Ramos (cell line): ENCODE data around the gene UBXN10.

Experiments used
- in situ Hi-C: fragments of 300-500 bp; cut with MboI; formaldehyde crosslinking; loops from one replicate; pipeline ENCODE4 v1.14.3; 2022; ENCODE audit warnings: low sequenced_read_pairs; ENCODE audit not compliant: unreplicated experiment

The UBXN10 gene

DNA sequence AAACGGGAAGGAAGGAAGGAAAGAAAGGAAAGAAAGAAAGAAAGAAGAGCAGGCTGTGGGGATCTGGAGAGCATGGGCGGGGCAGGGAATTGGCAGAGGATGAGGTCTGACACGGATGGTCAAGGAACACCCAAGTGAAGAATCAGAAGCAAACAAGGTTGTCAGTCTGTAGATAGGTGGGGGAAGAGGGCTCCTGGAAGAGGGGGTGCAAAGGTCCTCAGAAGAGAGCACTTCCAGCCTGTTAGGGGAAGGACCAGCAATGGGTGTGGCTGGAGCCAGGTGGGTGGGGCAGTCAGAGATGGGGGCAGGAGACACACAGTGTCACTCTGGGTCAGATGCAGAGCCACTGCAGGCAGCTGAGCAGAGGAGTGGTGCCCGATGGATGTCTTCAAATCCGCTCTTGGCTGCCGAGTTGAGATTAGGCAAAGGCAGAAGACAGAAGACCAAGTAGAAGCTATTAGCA lies 11.5 kb downstream of the UBXN10 start:
- in situ Hi-C loops: no loop called here

DNA sequence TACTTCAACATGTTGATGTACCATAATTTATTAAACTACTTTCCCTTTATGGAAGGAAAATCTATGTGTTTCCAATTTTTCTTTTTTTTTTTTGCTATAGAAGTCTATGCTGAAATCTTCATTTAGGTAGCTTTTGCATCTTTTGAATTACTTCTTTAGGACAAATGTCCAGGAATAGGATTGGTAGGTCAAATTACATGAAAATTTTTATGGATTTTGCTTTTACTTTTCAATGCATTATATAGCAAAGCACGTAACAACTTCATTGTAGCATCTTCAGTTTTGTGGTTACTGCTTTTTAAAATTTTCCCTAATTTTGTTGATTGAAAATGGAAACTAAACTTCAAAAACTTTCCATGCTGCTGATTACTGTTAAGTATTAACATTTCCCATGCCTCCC lies 12.4 kb downstream of the UBXN10 start:
- in situ Hi-C loops: no loop called here

DNA sequence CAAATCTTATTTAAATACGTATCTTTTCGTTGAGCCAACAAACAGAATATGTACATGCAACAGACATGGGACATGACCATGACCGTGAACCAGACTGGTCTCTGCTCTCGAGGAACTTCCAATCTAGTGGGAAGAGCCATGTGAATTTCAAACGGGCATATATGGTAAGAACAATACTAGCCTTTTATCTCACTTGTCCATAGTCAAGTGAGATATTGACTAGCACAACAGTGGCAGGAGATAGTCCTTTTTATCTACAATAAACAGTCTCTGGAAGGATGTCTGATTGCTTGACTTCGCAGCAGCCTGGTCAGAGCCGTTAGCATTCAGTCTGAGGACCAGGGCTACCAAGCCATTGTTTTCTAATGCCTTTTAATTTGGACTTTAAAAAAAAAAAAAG lies 13.0 kb downstream of the UBXN10 start:
- in situ Hi-C loops: no loop called here

DNA sequence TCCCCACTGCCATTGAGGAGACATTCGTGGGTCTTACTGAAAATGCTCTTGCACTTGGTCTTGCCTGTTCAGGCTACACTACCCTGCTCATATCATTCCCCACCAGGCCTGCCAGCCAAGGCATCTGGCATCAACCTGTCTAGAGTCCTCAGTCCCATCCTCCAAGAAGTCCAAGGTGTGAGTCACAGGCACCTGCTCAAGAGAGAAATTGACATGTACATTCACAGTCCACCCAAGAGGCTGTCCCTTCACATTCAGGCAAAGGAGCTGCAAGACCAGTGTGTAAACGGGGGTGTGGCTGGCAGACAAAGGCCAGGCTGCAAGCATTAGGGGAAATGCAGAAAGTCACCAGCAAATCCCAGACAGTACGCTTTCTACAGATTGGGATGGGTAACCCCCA lies 13.5 kb downstream of the UBXN10 start:
- in situ Hi-C loops: no loop called here

DNA sequence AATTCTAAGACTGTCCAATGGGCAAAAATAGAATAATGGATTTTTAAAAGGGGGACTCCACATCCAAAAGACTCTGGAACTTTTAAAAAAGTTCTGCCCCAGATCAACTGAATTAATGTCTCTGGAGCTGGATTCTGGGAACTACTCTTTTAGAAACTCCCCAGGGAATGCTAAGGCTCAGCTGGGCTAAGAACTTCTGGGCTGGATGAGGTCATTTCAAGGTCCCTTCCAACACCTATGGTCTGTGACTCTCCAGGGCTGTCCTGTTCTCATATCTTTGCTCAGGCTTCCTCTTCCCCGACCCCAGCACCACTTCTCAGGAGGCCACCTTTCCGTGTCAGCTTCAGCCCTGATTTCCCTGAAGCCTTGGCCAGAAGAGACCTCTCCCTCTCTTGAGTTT lies 13.9 kb downstream of the UBXN10 start:
- in situ Hi-C loops: no loop called here

DNA sequence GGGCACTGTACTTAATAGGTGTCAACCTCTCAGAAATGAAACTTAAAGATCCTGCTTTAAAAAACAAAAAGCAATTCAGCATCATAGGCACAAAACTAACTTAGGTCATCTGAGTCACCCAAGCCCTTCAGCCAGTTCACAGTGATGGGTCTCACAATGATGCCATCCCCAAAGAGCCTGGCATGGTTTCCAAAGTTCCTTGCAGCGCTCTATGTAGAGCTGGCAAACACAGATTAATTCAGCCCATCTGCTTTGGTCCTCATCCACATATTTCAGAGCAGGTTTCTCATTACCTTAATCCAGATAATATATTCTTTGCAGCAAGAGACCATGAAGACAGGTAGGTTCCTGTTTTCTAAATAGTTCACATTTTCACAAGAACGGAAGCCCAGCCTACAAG lies 15.1 kb downstream of the UBXN10 start:
- in situ Hi-C loops: no loop called here

DNA sequence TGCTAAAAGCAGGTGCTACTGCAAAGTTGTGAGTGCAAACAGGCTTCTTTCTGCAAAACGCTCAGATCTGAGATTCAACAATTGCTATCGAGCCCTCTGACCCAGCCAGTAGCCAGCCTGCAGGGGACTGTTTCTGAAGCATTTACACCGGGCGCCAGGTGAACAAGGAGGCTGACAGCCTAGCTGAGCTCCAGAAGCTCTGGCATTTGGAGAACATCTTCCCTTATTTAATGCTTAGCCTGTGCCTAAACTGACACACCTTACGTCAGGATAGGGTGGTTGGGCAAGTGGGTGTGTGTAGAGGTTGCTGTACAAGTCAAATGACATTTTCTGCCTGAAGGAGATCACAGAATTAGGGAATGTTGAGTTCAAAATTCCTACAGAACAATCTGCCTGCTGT lies 16.3 kb downstream of the UBXN10 start:
- in situ Hi-C loops: no loop called here

DNA sequence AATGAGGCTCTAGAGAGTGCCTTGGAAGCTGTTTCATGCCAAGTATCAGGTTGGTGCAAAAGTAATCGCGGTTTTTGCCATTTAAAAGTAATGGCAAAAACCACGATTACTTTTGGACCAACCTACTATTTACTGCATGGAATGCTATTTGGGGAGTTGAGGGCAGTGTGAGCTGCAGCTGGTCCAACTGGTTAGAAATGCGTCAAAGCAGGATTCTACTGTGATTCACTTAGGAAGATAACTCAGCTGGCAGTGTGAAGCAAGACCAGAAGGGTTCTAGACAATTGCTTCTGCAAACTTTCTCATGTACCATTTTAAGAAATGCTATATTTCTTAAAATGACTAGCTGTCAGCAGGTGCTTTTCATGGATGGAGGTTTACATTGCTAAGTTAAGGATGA lies 21.6 kb downstream of the UBXN10 start:
- in situ Hi-C loops: no loop called here

DNA sequence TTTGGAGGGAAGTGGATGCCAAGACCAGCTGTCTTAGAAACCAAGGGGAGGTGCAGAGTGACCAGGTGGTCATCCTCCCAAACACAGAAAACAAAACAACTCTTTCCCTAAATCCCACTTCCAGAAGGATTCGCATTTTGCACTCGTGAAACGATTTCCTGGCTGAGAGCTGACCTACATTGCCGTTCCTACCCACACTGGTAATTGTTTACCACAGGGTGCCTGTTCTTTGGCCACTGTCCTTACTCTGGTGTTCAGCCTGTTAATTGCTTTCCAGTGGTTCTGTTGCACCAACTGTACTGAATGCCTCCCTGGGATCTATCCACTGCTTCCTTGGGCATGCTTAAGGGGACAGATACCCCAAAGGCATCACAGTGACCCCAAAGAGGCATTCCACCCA lies 23.6 kb downstream of the UBXN10 start:
- in situ Hi-C loops: no loop called here

DNA sequence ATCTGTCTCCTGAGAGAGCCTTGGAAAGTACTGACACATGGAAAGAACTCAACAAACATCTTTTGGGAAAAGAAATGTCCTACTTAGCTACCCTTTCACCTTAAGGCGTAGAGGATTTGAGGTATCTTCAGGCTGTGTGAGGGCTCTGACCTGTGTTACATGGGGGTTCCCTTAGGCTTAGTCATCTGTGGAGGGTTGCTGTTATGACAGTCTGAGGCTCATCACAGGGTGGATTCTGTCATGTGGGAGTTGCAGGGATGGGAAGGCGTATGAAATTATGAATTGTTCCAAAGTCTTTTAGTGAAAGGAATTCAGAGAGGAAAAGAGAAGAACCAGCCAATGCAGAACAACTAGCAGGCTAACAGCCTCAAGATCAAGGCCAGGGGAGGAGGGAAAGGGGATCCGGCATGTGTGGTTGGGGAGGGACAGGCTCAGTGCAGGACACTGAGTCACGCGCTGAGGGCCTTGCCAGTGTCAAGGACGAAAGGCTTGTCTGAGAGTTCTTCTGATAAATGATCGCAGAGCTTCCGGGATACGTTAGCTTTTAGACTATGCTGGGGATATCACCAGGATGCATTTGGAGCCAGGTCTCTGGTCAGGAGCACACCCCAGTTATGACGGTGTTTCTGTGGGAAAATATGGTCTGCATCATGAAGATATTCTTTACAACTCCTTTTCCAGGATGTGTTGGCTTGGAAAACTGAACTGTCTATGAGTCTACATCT lies 25.0 kb downstream of the UBXN10 start:
- in situ Hi-C loops: loop anchor here (5.0 to 10.0 kb wide), 2 partner anchors 214 to 281 kb away; no protein-coding TSS in a partner anchor

DNA sequence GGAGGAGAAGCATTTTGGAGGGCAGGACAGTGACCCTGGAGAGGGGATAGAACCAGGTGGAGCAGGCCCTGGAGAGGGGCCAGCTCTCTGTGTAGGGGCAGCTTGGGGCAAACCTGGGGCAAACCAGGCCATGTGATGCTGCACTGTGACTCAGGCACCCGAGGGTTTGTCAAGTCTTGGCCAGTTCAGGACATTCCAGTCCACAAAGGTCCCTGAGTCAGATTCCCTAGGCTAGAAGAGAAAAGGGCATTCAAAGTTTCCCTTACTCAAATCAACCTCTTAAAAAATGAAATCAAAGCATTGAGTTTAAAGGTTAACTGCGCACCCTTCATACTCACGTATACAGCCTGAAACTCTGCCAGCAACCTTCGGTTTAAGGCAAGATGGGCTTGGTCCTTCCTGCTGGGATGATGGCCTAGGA lies 25.6 kb downstream of the UBXN10 start:
- in situ Hi-C loops: loop anchor here (5.0 to 10.0 kb wide), 2 partner anchors 213 to 281 kb away; no protein-coding TSS in a partner anchor

DNA sequence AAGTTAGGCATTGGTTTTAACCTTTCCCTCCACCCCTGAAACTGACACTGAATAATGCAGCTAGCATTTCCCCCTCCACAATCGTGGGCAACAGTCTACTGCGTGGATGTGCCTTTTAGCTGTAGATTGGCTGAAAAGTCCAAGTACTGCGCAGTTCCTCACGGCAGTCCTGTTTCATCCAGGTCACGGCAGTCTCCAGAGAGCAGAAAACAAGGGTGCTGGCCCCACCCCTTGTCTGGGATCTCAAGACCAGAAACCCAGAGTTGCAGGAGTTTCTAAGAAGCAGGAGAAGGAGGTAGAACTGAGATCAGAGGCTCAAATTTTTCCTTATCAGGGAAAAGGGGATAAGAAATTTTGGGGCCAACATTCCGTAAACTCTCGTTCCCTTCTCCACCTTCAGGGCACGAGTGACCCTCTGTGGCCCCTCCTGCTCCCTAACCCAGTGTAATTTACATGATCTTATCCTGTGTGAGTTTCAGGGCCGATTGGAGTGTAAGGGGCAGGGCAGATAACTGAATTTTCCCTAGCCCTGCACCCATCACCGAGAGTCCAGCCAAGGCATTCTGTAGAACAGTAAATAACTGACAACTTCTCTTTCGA lies 26.3 kb downstream of the UBXN10 start:
- in situ Hi-C loops: loop anchor here (5.0 to 10.0 kb wide), 2 partner anchors 213 to 280 kb away; no protein-coding TSS in a partner anchor

DNA sequence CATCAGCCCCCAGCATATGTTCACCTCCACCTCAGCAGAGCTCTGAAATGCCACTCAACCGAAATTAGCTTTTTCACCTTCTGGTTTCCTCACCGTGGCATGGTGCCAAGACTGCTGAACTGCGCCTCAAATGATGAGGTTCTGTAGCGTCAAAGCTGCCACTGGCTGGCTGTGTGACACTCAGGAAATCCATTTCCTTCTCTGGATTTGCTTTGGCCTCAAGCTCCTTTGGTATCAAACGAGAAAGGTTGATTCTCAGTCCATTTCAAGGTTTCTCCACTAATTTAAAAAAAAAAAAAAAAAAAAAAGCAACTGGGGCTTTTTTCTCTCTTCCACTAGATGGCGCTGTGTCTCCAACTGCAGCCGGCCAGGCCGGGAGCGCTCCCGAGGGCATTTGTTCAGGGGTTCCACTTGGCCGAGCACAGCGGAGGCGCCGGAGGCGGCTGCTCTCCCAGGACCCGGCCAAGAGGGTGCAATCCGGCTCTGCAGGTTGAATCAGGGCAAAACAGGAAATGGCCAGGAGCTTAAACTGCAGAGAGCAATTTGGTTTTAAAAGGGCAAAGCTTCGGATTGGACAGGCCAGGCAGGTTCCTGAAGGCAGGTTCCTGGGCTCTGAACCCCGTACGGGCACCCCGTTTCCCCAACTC lies 26.9 kb downstream of the UBXN10 start:
- in situ Hi-C loops: loop anchor here (5.0 to 10.0 kb wide), 2 partner anchors 212 to 279 kb away; no protein-coding TSS in a partner anchor

DNA sequence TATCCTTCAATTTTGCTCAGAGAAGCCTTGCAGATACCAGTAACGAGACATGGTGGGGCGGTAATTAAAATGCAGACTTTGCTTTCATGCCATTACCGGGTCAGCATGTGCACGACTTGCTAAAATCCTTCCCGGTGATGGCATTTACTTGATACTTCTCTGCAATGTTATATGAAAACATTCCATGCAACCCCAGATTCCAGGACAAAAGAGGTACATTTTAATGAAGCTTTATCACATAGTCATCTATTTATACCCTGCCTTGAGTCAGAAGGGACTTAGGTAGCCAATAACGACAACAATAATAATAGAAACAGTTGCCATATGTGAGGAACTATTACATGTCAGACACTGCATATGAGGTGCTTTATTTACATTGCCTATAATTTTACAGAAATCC lies 29.8 kb downstream of the UBXN10 start:
- in situ Hi-C loops: loop anchor here (10.0 kb wide), 1 partner anchor 209 kb away; no protein-coding TSS in a partner anchor

DNA sequence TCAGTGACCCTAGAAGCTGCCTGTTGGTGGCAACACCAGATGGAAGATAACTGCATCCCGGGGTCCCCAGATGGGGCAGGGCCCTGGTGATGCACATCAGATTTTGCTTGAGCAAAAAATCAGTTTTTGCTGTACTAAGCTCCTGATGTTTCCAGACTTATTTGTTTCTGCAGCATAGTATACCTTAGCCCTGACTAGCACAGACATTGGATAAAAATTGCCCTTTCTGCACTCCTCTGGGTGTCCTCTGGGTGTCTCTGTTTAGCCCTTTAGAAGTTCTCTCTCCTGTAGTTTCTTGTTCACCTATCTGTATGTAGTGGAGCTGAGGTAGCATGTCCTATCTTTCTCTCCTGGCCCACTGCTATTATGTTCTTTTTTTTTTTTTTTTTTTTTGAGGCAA lies 30.7 kb downstream of the UBXN10 start:
- in situ Hi-C loops: loop anchor here (10.0 kb wide), 1 partner anchor 208 kb away; no protein-coding TSS in a partner anchor

DNA sequence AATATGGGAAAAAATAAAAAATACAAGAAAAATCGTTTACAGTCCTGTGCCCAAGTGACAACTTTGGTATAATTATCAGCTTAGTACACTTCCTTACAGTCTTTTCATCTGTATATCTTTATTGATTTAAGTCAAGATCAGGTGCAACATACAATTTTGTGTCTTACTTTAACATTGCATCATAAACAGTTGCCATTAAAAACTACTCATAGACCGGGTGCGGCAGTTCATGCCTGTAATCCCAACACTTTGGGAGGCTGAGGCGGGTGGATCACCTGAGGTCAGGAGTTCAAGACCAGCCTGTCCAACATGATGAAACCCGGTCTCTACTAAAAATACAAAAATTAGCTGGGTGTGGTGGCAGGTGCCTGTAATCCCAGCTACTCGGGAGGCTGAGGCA lies 33.2 kb downstream of the UBXN10 start:
- in situ Hi-C loops: loop anchor here (10.0 kb wide), 1 partner anchor 206 kb away; no protein-coding TSS in a partner anchor

DNA sequence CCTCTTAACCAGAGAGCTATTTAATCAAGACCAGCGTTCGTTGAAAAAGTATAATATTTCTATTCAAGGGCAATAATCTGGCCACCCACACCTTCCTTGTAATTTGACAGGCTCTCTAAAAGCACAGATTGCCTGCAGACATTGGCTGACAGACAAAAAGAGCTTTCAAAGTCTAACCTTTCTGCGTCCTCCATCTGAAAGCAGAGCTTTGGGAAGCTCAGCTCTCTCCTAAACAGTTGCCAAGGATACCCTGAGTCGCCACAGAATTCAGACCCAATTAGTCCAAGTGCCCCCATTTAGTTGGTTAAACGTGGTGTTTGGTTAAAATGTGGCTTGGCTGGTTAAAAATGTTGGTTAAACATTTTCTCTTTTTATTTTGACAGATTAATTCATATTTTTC lies 34.1 kb downstream of the UBXN10 start:
- in situ Hi-C loops: no loop called here

DNA sequence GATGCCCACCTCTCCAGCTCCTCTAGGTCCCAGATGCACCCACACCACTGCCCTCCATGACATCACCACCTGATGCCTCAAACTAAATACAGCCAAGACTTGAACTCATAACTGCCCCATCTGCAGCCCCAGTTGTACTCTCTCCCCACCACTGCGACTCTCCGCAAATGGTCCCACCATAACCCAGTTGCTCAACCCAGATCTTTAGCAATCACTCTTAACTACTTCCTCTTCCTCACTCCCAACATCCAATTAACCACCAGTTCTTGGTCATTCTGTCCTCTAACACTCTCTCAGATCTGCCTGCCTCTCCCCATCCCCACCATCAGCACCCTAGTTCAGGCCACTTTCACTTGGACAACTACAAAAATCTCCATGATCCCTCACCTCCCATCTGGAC lies 37.2 kb downstream of the UBXN10 start:
- in situ Hi-C loops: no loop called here

DNA sequence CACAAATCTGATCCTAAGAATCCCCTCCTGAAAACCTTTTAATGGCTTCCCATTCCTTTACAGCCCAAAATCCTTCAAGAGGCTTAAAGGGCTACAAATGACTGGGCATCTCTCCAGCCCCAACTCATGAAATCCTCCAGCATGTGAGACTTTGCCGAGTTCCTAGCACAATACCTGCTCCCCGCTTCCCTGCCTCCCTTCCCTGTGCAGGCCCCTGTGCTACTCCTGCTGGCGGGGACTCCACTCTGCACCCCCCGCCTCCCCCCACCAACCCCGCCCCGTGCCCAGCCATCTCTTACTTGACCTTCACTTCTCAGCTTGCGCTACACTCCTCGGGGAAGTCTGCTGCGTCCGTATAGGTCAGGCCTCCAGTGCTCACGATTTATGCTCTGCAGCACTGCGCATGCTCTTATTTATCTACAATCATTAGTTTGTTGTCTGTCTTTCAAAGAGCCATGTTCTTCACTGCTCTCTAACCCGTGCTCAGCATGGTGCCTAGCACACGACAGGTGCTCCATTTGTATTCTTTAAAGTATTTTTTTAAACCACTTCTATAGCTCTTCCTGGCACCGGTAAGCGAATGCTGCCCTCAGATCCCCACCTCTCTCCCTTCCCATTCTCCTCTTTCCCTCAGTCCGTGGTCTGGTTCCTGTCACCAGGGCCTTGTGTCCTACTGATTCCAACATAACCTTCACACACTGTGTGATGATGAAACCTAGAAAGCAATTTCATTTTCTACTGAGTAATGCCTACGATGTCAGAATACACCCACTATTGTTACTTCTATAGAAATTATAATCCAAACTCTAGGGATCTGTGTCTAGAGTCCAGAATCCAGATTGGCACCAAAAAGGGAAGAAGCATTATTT lies 37.9 kb downstream of the UBXN10 start:
- in situ Hi-C loops: no loop called here

DNA sequence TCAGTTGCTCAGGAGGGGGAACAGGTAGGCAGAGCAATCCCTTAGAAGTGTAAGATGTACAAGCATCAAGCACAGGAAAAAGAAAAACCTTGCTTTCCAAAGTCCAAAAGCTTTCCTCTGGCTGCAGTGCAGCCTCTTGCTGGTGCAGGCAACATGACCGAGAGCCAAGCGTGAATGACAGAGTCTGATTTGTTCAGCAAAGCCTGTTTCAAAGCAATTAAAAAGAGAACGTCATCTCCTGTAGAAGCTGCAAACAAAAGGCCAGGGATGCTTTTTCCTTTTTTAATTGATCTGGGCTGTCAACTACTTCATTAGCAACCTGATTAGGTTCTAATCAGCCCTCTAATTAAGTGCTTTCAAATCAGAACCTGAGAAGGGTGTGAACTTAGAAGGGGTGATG lies 38.6 kb downstream of the UBXN10 start:
- in situ Hi-C loops: no loop called here
